Measurements from ENCODE around the gene NAV1.
"Not testable (repeated sequence)": the region's sequence is repeated elsewhere in the genome, so short reads cannot be mapped to it uniquely, and the experiment has no call there.

Gene NAV1

GRCh38 chr1:201549522-201549921 is 10.6 kb downstream of the NAV1 start:
- not testable (repeated sequence) for DNase-seq

DNA sequence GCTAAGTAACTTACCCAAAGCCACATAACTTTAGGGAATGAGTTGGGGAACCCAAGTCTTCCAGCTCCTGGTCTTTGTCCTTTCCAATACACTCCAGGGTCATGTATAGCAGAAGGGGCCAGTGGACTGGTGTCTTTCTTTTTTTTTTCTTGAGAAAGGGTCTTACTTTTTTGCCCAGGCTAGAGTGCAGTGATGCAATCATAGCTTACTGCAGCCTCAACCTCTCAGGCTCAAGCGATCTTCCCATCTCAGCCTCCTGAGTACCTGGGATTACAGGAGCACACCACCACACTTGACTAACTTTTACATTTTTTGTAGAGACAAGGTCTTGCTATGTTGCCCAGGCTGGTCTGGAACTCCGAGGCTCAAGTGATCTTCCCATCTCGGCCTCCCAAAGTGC is 12.2 kb downstream of the NAV1 start:
- no peak for DNase-seq

DNA sequence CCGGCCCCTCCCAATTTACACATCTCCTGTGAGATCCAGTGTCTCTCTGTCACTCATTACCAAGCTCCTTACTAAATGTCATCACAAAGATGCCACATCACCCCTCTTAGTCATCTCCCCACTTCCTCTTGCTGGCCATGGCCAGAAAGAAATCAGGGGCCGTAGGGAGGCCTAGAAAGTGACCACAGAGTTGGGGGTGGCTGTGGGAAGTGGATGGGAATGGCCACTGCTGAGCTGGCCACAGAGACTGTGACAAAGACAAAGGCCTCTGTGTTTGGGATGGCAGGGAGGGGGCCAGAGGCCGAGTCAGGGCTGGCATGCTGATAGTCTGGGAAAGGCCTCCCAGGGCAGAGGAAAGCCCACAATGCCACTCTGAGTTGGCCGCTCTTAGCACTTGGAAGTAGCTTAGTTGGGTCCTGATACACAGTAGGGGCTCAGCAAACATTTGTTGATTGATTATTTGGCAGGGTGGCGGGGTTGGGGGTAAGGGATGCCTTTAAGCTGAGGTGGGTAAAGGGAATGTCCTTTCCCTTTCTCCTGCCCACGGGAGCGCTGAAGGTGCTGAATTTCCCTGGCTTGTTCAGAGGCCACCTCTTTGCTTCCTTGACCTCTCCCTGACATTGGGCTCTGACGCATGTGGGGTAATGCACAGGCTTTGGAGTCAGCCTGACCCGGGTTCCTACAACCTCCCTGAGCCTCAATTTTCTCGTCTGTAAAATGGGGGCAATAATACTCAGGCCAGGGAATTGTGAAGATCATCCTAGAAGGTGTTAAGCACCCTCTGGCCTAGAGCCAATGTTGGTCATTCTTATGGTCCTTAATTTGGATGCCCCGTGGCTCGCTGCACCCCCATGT is 13.2 kb downstream of the NAV1 start:
- DNase-seq: no peak

GRCh38 chr1:201552941-201553351 is 14.0 kb downstream of the NAV1 start:
- DNase-seq: no peak

GRCh38 chr1:201553496-201554189 is 14.7 kb downstream of the NAV1 start:
- no peak for DNase-seq

- DNase-seq: no peak
These were observed 15.3 kb downstream of the NAV1 start for GRCh38 chr1:201554190-201554600.

DNA sequence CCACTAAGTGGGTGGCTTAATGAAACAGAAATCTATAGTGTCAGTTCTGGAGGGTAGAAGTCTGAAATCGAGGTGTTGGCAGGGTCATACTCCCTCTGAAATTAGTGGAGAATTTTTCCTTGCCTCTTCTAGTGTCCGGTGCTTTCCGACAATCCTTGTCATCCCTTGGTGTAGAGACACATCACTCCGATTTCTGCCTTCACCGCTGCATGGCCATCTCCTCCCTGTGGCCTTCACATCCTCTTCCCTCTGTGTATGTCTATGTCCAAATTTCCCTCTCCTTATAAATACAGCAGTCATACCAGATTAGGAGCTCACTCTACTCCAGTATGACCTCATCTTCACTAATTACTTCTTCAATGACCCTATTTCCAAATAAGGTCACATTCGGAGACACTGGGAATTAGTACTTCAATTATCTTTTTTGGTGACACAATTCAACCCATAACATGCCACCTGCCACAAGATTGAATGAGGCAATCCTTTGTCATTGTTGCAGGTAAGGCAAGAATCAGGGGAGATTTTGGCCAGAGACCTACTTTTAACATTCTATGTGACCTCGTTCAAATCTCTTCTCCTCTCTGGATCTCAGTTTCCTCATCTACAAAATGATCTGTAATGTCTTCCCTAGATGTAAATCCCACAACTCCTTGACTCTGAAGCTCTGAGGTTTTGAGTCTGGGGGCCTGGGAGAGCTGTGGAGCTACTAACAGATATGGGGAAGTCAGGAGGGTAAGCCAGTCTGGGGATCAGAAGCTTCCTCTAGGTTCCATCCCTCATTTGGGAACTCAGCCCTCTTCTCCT is 16.1 kb downstream of the NAV1 start:
- no peak for DNase-seq

DNA sequence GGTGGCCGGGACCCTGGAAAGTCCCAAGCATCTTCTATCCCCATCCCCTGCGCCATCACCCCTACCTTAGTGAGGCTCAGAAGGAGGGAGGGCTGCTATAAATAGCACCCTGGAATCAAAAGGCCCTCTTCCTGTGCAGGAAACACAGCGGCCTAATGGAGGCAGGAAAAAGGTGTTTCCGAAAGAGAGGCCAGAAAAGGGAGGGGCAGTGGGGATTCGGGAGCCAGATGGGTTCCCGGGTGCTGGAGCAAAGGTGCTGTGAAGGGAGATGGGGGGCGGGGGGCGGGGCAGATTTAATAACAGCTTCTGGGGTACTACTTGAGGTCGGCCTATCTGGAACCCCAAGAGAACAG is 16.6 kb downstream of the NAV1 start:
- DNase-seq: no peak

DNA sequence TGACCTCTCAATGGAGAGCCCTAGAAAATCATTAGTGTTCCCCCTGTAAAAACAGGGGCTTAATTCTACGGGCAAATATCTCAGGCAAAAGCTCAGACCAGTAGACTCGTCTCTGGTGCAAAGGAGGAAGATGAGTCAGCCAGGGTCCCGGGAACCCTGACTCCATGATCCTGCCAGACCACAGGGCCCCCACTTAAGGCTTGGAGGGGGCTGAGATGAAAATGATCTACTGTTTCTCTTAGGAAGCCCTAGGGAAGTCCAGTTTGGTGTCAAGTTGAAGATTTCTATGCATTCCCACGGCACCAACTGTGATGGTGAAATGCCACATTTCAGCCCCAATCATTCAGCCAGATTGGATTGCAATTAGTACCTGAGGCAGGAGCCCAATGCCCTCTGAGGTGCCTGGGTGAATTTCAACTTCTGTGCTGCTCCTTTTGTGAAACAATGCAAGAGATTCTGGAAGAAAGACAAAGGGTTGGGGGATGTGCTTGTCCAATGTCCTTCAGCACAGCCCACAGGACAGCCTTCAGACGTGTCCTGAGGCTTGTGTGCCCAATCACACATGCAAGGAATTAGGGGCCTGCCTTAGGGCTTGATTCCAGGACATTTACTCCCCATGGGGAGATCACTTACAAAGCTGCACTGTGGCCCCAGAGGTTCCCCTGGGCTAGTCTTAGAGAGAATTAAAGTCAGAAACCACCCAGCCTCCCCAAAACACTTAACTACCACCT is 18.1 kb downstream of the NAV1 start:
- DNase-seq: no peak

- no peak for DNase-seq
These were observed 18.6 kb downstream of the NAV1 start for GRCh38 chr1:201557572-201557958.

GRCh38 chr1:201559679-201560162 is 20.8 kb downstream of the NAV1 start:
- peak; percentile 5 to 61 (median 38) for DNase-seq

- DNase-seq: no peak
These were observed 21.6 kb downstream of the NAV1 start for GRCh38 chr1:201560328-201561194.

GRCh38 chr1:201561195-201561564 is 22.3 kb downstream of the NAV1 start:
- DNase-seq: no peak

GRCh38 chr1:201561601-201562000 is 22.7 kb downstream of the NAV1 start:
- DNase-seq: no peak

DNA sequence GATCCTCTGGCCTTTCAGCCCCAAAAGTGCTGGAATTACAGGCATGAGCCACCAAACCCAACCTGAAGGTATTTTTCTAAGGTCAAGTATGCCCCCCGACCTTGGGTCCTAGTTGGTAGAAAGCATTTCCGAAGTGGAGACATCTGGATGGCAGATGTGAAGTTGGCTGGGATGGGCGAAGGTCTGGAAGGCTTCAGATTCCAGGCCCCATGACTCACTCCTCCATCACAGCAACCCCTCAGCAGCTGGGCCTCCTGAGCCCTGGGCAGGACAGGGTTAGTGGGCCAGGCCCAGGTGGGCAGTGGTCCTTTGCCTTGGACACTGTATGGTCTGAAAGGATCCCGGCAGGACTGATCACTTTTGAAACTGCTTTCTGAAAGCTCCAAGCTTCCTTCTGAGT is 23.3 kb downstream of the NAV1 start:
- DNase-seq: no peak

- no peak for DNase-seq
These were observed 23.9 kb downstream of the NAV1 start for GRCh38 chr1:201562659-201563405.

DNA sequence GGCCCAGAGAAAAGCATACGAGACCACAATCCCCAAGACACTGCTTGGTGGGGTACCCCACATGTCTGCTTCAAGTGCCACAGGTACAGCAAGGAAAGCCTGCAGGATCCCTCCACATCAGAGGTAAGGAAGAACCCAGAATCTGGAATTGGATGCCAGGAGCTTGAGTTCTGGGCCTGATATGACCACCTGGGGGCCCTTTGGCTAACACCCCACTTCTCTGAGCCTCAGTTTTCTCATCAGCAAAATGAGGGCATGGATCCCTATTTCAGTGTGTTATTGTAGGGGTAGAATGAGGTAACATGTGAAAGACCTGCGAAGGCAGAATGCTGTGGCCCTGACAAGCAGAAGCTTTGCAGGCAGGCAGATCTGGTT is 24.5 kb downstream of the NAV1 start:
- DNase-seq: no peak

GRCh38 chr1:201563941-201564340 is 25.0 kb downstream of the NAV1 start:
- no peak for DNase-seq

DNA sequence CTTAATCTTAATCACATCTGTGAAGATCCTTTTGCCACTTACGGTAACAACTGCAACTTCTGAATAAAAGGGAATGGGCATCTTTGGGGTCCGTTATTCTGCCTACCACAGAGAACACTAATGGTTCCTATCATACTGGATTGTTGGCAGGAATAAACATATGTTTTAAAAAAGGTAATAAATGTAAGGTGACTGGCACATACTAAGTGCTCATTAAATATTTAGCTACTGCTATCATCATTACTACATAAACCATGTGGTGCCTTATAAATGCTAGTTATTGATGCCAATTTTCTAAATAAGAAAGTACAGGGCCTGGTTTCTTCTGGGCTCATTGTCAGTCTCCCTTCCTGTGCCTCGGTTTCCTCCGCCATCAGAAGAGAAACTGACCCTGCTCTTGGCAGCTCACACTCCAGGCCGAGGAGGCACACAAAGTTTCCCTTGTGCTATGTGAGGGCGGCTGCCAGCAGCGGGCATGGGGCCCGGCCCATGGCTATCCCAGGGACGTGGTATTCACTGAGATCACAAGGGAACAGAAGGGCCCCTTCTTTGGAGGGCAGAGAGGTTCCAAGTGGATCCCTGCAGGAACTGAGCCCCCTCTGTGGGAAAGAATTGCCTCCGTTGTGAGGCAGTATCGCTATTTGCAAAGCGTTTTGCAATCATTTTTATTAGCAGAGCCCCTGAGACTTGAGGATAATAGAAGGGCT is 26.2 kb downstream of the NAV1 start:
- DNase-seq: no peak

- DNase-seq: no peak
These were observed 27.0 kb downstream of the NAV1 start for GRCh38 chr1:201565771-201566528.
